HG03520 (cell line): ENCODE measurements around the gene GEMIN5.
A peak's percentile ranks its signal among the peaks of the same experiment; 100 is the strongest.

Experiments used
- ATAC-seq: cut with Tn5 transposase; IDR thresholded peaks from one replicate; pipeline ENCODE4 v1.9.1; 2021; ENCODE audit warnings: mild to moderate bottlenecking, moderate library complexity; ENCODE audit not compliant: unreplicated experiment

Gene GEMIN5

GRCh38 chr5:154885439-154885838 is 52.6 kb downstream of the GEMIN5 start:
- no peak for ATAC-seq

GRCh38 chr5:154884424-154884823 is 53.6 kb downstream of the GEMIN5 start:
- no peak for ATAC-seq

- ATAC-seq, result no peak
These were observed 56.0 kb downstream of the GEMIN5 start for GRCh38 chr5:154881986-154882385.

- ATAC-seq, result no peak
These were observed 59.2 kb downstream of the GEMIN5 start for GRCh38 chr5:154878642-154879335.

GRCh38 chr5:154873791-154874331 is 64.2 kb downstream of the GEMIN5 start:
- no peak for ATAC-seq

GRCh38 chr5:154871734-154872133 is 66.3 kb downstream of the GEMIN5 start:
- no peak for ATAC-seq

- ATAC-seq, result no peak
These were observed 69.3 kb downstream of the GEMIN5 start for GRCh38 chr5:154868702-154869101.

- no peak for ATAC-seq
These were observed 71.2 kb downstream of the GEMIN5 start for GRCh38 chr5:154866841-154867240.

GRCh38 chr5:154865466-154866184 is 72.4 kb downstream of the GEMIN5 start:
- no peak for ATAC-seq

- no peak for ATAC-seq
These were observed 74.5 kb downstream of the GEMIN5 start for GRCh38 chr5:154863291-154864080.

GRCh38 chr5:154862766-154863165 is 75.2 kb downstream of the GEMIN5 start:
- no peak for ATAC-seq

GRCh38 chr5:154861946-154862345 is 76.1 kb downstream of the GEMIN5 start:
- no peak for ATAC-seq

- no peak for ATAC-seq
These were observed 77.2 kb downstream of the GEMIN5 start for GRCh38 chr5:154860765-154861164.

- no peak for ATAC-seq
These were observed 77.9 kb downstream of the GEMIN5 start for GRCh38 chr5:154860123-154860522.

- no peak for ATAC-seq
These were observed 78.8 kb downstream of the GEMIN5 start for GRCh38 chr5:154858972-154859871.

- peak; percentile 67 for ATAC-seq
These were observed 79.6 kb downstream of the GEMIN5 start, which contains the start of gene CNOT8 for GRCh38 chr5:154858297-154858971. Gene CNOT8 (plus strand): TSS chr5:154858627. CDS start chr5:154863279, 4,652 bp downstream.

- peak; percentile 62 for ATAC-seq
These were observed 80.3 kb downstream of the GEMIN5 start for GRCh38 chr5:154857530-154858296.

- ATAC-seq, result no peak
These were observed 86.7 kb downstream of the GEMIN5 start for GRCh38 chr5:154851351-154851750.
